ENCODE results near the gene TRIM8. TPM values are rescaled to one million over a fixed set of nuclear protein-coding genes. Genes with fewer than 3 reads are reported as not detected.

Gene TRIM8
- total and polyA plus RNA-seq, 9 of the 15 experiments (the other 6 are each of a cell fraction or from before 2014, with no cell fraction given) = 1.7 to 26.0 (median 9.1) TPM

DNA sequence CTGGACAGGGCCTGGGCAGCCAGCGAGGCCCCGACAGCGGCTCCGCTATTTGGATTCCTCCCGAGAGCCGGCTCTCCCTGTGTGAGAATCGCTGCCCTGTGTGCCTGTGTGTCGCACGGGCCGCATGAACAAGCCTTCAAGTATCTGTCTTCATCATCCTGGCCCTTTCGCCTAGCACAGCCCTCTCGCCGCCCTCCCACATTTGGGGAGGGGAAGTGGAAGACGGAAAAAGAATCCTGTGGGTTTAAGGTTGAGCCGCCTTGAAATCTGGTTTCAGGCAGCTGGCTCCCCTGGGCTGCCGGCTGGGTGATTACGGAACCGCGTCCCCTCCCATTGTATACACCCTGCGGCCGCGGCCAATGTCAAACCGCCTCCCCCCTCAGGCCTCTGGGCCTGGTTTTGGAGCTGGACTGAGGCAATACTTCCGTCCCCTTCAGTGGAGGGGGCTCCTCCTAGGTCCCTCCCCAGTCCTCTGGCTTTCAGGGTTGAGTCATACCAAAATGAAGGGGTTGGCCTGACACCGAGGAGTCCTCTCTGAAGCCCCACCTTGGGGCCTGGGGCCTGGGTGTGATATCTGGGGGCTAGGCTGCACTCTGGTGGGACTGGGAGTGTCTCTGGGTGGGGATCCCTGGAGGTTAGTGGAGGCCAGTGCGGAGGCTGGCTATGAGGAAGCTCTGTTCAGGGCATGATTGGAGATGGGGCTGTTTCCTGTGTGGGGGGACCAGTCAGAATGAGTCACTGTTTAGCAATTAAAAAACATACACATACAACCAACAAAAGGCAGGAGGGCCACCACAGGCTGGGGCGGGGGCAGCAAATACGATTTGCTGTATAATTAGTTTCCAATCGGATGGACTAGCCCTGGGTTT, 1.7 kb downstream of the TRIM8 start (continued):
- TF ChIP-seq CTBP1 (IDR thresholded peaks at IDR 0.05; ENCODE audit: borderline replicate concordance) (no peak), CREM (IDR thresholded peaks at IDR 0.05; ENCODE audit: low read depth) (peak; percentile 27; the same call in 1 of the 2 replicates), PHB2 (IDR thresholded peaks at IDR 0.05; ENCODE audit: low read depth) (no peak), SLC30A9 (CRISPR knock-in tag; IDR thresholded peaks at IDR 0.05) (no peak), PRMT5 (CRISPR knock-in tag; IDR thresholded peaks at IDR 0.05) (no peak), TSC22D4 (tag; IDR thresholded peaks at IDR 0.05) (no peak), DACH1 (IDR thresholded peaks at IDR 0.05; ENCODE audit: partially characterized antibody) (no peak), JUN (IDR thresholded peaks at IDR 0.05; ENCODE audit: borderline replicate concordance, low read depth, low read length) (peak; percentile 50; the same call in 1 of the 2 replicates), JUN (CRISPR knock-in tag; IDR thresholded peaks at IDR 0.05; ENCODE audit: borderline replicate concordance) (no peak; the same call in 1 of the 2 replicates), COPS2 (conservative IDR thresholded peaks at IDR 0.05) (no peak), ARNT (IDR thresholded peaks at IDR 0.05) (no peak), CREB5 (CRISPR knock-in tag; IDR thresholded peaks at IDR 0.05) (no peak), KDM2B (CRISPR knock-in tag; IDR thresholded peaks at IDR 0.05) (no peak), U2AF1 (optimal IDR thresholded peaks at IDR 0.05; ENCODE audit: low read depth, low read length) (no peak), ZNF668 (CRISPR knock-in tag; IDR thresholded peaks at IDR 0.05) (no peak), SIX5 (IDR thresholded peaks at IDR 0.05; ENCODE audit: borderline replicate concordance in 1 of 2, insufficient read depth in 1 of 2, low read depth in 1 of 2, low read length in 2 of 2) (no peak), BCL6 (CRISPR knock-in tag; IDR thresholded peaks at IDR 0.05) (no peak), NKRF (IDR thresholded peaks at IDR 0.05; ENCODE audit: borderline replicate concordance) (no peak), ARID3A (IDR thresholded peaks at IDR 0.05; ENCODE audit: borderline replicate concordance, low read depth, low read length) (no peak), MBD1 (CRISPR knock-in tag; IDR thresholded peaks at IDR 0.05) (no peak), ZNF830 (CRISPR knock-in tag; IDR thresholded peaks at IDR 0.05) (no peak), MECOM (CRISPR knock-in tag; IDR thresholded peaks at IDR 0.05) (no peak)
